Fibroblast of lung (primary cell): Measurements from ENCODE around the gene CYYR1.

Experiments used
- EZH2 ChIP-seq: IDR thresholded peaks from 2 replicates; pipeline ENCODE4 v1.5.1; 2012; ENCODE audit warnings: low read length, control low read depth, mild to moderate bottlenecking; ENCODE audit errors: missing control alignments
- TF ChIP-seq, protein P1 (sequence below), 2 donors: IDR thresholded peaks in 1 of 2; conservative IDR thresholded peaks in 1 of 2; 1 replicate in 1 of 2; 2 replicates in 1 of 2; pipeline ENCODE4 v1.5.1; 2011 to 2012; ENCODE audit warnings: low read length in 2 of 2, control low read depth in 1 of 2, inconsistent platforms in 1 of 2, low read depth in 1 of 2, mild to moderate bottlenecking in 1 of 2

DNA sequence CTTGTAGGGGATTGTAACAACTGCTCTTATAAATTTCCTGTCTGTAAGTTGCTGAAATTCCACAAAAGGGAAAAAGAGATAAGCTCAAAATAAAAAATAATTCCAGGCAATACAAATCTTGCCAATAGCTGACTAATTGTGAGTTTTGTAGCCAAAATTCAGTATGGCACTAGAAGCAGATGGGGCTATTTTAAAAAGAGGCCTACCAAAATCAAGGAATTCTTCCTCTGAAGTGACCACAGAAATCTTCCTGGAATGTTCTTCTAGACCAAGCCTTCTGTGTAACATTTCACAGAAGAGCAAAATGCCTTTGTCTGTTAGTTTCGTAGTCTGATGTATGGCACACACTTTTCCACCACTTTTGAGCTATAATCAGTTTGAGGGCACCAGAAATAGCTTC, 127.6 kb downstream of the CYYR1 start:
- TF ChIP-seq, protein P1, sequence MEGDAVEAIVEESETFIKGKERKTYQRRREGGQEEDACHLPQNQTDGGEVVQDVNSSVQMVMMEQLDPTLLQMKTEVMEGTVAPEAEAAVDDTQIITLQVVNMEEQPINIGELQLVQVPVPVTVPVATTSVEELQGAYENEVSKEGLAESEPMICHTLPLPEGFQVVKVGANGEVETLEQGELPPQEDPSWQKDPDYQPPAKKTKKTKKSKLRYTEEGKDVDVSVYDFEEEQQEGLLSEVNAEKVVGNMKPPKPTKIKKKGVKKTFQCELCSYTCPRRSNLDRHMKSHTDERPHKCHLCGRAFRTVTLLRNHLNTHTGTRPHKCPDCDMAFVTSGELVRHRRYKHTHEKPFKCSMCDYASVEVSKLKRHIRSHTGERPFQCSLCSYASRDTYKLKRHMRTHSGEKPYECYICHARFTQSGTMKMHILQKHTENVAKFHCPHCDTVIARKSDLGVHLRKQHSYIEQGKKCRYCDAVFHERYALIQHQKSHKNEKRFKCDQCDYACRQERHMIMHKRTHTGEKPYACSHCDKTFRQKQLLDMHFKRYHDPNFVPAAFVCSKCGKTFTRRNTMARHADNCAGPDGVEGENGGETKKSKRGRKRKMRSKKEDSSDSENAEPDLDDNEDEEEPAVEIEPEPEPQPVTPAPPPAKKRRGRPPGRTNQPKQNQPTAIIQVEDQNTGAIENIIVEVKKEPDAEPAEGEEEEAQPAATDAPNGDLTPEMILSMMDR (conservative IDR thresholded peaks at IDR 0.05 in 1 of 2, IDR thresholded peaks at IDR 0.05 in 1 of 2; ENCODE audit: low read depth in 1 of 2, low read length in 2 of 2): no peak
- TF ChIP-seq EZH2: no peak
